WTC11 (cell line): Measurements from ENCODE around the gene KRT12. TPM values are rescaled to one million over a fixed set of nuclear protein-coding genes. Genes with fewer than 3 reads are reported as not detected.

ENCODE experiments used
- ATAC-seq: fragments of 200-7000 bp; cut with Tn5 transposase; 2 replicates; pipeline ENCODE4 v1.10.0; 2021; ENCODE audit warnings: mild to moderate bottlenecking, moderate library complexity
- CTCF ChIA-PET: fragments of 300-600 bp; sonication (Branson Sonifier 250); formaldehyde crosslinking; loops from one replicate; lab custom pipeline; 2021; ENCODE audit warnings: antibody characterized with exemption; lab: Charles Lee
- POLR2A ChIA-PET: fragments of 350-600 bp; sonication (Branson Sonifier 250); formaldehyde crosslinking; loops from one replicate; lab custom pipeline; 2021; ENCODE audit warnings: antibody characterized with exemption; lab: Charles Lee
- DNase-seq: peaks from one replicate; pipeline ENCODE4 v3.0.0; 2021; ENCODE audit warnings: low spot score
- H3K27ac Mint-ChIP-seq: 2 replicates; pipeline ENCODE4 v1.8.0; 2021; ENCODE audit warnings: mixed read lengths
- H3K27me3 Mint-ChIP-seq: 2 replicates; pipeline ENCODE4 v1.8.0; 2021; ENCODE audit warnings: low read depth, mild to moderate bottlenecking, moderate library complexity, mixed read lengths
- H3K36me3 Mint-ChIP-seq: 2 replicates; pipeline ENCODE4 v1.8.0; 2021; ENCODE audit warnings: mixed read lengths
- H3K4me1 Mint-ChIP-seq: 2 replicates; pipeline ENCODE4 v1.8.0; 2022; ENCODE audit warnings: mixed read lengths
- H3K4me3 Mint-ChIP-seq: 2 replicates; pipeline ENCODE4 v1.8.0; 2021; ENCODE audit warnings: mild to moderate bottlenecking, moderate library complexity, mixed read lengths
- H3K9me3 Mint-ChIP-seq: 2 replicates; pipeline ENCODE4 v1.8.0; 2021; ENCODE audit warnings: mixed read lengths
- ARID4B ChIP-seq: sonication (generic); formaldehyde crosslinking; IDR thresholded peaks from 2 replicates; pipeline ENCODE4 v1.8.0; 2023; ENCODE audit warnings: missing genetic modification reagents, mild to moderate bottlenecking, borderline replicate concordance
- CTCF ChIP-seq: fragments of 200-600 bp; IDR thresholded peaks from 2 replicates; pipeline ENCODE4 v1.8.0; 2022; ENCODE audit warnings: antibody characterized with exemption
- ERG ChIP-seq: fragments of 250-450 bp; sonication (Bioruptor Pico); IDR thresholded peaks from 2 replicates; pipeline ENCODE4 v1.8.0; 2021; ENCODE audit warnings: mild to moderate bottlenecking
- ESRRA ChIP-seq: sonication (generic); formaldehyde crosslinking; IDR thresholded peaks from 2 replicates; pipeline ENCODE4 v1.8.1; 2022; ENCODE audit warnings: mild to moderate bottlenecking, missing genetic modification reagents, borderline replicate concordance
- FOXP1 ChIP-seq: sonication (generic); formaldehyde crosslinking; IDR thresholded peaks from 2 replicates; pipeline ENCODE4 v1.8.0; 2022; ENCODE audit warnings: missing genetic modification reagents, mild to moderate bottlenecking, moderate library complexity, borderline replicate concordance
- IRF2 ChIP-seq: sonication (generic); formaldehyde crosslinking; IDR thresholded peaks from 2 replicates; pipeline ENCODE4 v1.8.0; 2022; ENCODE audit warnings: low read depth, missing genetic modification reagents, borderline replicate concordance
- JUN ChIP-seq: sonication (generic); formaldehyde crosslinking; IDR thresholded peaks from 2 replicates; pipeline ENCODE4 v1.8.0; 2023; ENCODE audit warnings: mild to moderate bottlenecking, missing genetic modification reagents
- SOX15 ChIP-seq: fragments of 250-450 bp; sonication (Bioruptor Pico); IDR thresholded peaks from 2 replicates; pipeline ENCODE4 v1.9.0; 2021; ENCODE audit warnings: mild to moderate bottlenecking
- SP1 ChIP-seq: sonication (generic); formaldehyde crosslinking; conservative IDR thresholded peaks from 2 replicates; pipeline ENCODE4 v1.8.1; 2022; ENCODE audit warnings: missing genetic modification reagents
- ZNF121 ChIP-seq: sonication (generic); formaldehyde crosslinking; IDR thresholded peaks from 2 replicates; pipeline ENCODE4 v1.8.0; 2023; ENCODE audit warnings: missing genetic modification reagents
- ZNF219 ChIP-seq: sonication (generic); formaldehyde crosslinking; IDR thresholded peaks from 2 replicates; pipeline ENCODE4 v1.8.0; 2023; ENCODE audit warnings: missing genetic modification reagents, mild to moderate bottlenecking, borderline replicate concordance
- total RNA-seq: library from RNA; stranded (reverse); gene quantifications from 3 replicates; pipeline ENCODE4 v1.2.3, GENCODE V29; 2021
- TF ChIP-seq, protein P1 (sequence below): sonication (generic); formaldehyde crosslinking; IDR thresholded peaks from 2 replicates; pipeline ENCODE4 v1.8.1; 2023; ENCODE audit warnings: mild to moderate bottlenecking, moderate library complexity, missing genetic modification reagents
- TF ChIP-seq, protein P2 (sequence below): fragments of 250-450 bp; sonication (Bioruptor Pico); IDR thresholded peaks from 2 replicates; pipeline ENCODE4 v2.1.2; 2022; ENCODE audit warnings: mild to moderate bottlenecking, moderate library complexity
- TF ChIP-seq, protein P3 (sequence below): sonication (generic); formaldehyde crosslinking; conservative IDR thresholded peaks from 2 replicates; pipeline ENCODE4 v1.8.1; 2022; ENCODE audit warnings: mild to moderate bottlenecking, missing genetic modification reagents
- TF ChIP-seq, protein P4 (sequence below): sonication (generic); formaldehyde crosslinking; IDR thresholded peaks from 2 replicates; pipeline ENCODE4 v1.8.1; 2023; ENCODE audit warnings: mild to moderate bottlenecking, missing genetic modification reagents
- TF ChIP-seq, protein P5 (sequence below): sonication (generic); formaldehyde crosslinking; IDR thresholded peaks from 2 replicates; pipeline ENCODE4 v1.8.1; 2023; ENCODE audit warnings: mild to moderate bottlenecking, missing genetic modification reagents, moderate library complexity

KRT12 gene
- total RNA-seq, 1 experiment from 2014 or later: not detected

- ChIA-PET CTCF (no interaction called here), POLR2A (no interaction called here)
- TF ChIP-seq, protein P1, sequence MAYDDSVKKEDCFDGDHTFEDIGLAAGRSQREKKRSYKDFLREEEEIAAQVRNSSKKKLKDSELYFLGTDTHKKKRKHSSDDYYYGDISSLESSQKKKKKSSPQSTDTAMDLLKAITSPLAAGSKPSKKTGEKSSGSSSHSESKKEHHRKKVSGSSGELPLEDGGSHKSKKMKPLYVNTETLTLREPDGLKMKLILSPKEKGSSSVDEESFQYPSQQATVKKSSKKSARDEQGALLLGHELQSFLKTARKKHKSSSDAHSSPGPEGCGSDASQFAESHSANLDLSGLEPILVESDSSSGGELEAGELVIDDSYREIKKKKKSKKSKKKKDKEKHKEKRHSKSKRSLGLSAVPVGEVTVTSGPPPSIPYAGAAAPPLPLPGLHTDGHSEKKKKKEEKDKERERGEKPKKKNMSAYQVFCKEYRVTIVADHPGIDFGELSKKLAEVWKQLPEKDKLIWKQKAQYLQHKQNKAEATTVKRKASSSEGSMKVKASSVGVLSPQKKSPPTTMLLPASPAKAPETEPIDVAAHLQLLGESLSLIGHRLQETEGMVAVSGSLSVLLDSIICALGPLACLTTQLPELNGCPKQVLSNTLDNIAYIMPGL: no peak
- TF ChIP-seq ERG (CRISPR knock-in tag): no peak
- TF ChIP-seq SOX15 (CRISPR knock-in tag): no peak
- no peak for TF ChIP-seq ESRRA
- TF ChIP-seq FOXP1 (CRISPR knock-in tag): no peak
- TF ChIP-seq, protein P2, sequence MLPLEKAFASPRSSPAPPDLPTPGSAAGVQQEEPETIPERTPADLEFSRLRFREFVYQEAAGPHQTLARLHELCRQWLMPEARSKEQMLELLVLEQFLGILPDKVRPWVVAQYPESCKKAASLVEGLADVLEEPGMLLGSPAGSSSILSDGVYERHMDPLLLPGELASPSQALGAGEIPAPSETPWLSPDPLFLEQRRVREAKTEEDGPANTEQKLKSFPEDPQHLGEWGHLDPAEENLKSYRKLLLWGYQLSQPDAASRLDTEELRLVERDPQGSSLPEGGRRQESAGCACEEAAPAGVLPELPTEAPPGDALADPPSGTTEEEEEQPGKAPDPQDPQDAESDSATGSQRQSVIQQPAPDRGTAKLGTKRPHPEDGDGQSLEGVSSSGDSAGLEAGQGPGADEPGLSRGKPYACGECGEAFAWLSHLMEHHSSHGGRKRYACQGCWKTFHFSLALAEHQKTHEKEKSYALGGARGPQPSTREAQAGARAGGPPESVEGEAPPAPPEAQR (CRISPR knock-in tag): no peak
- TF ChIP-seq IRF2 (CRISPR knock-in tag): no peak
- no peak for TF ChIP-seq CTCF
- no peaks in the 10 kb centered on the region for H3K9me3 Mint-ChIP-seq
- DNase-seq (no peak), ATAC-seq (no peak)
- peak overlapping the region; percentile 90 for H3K4me3 Mint-ChIP-seq
- H3K27ac Mint-ChIP-seq: no peak overlapping the region
- peaks cover 13% of the 10 kb centered on the region for H3K36me3 Mint-ChIP-seq
- peaks cover 14% of the 10 kb centered on the region for H3K4me1 Mint-ChIP-seq
- peaks cover 50% of the 10 kb centered on the region for H3K27me3 Mint-ChIP-seq
These were observed 49.8 kb downstream of the KRT12 start for GRCh38 chr17:40817103-40817682.

- DNase-seq (no peak), ATAC-seq (no peak)
- peaks cover 14% of the 10 kb centered on the region for H3K4me1 Mint-ChIP-seq
- peaks cover 54% of the 10 kb centered on the region for H3K27me3 Mint-ChIP-seq
- ChIA-PET POLR2A (no interaction called here), CTCF (no interaction called here)
- H3K27ac Mint-ChIP-seq: no peak overlapping the region
- no peaks in the 10 kb centered on the region for H3K9me3 Mint-ChIP-seq
- H3K4me3 Mint-ChIP-seq: no peak overlapping the region; the same call in 1 of the 2 replicates
- peaks cover 13% of the 10 kb centered on the region for H3K36me3 Mint-ChIP-seq
- TF ChIP-seq ZNF121 (CRISPR knock-in tag): no peak
- TF ChIP-seq, protein P2 (CRISPR knock-in tag): no peak
- no peak for TF ChIP-seq JUN
- no peak for TF ChIP-seq ARID4B (CRISPR knock-in tag)
- TF ChIP-seq, protein P3, sequence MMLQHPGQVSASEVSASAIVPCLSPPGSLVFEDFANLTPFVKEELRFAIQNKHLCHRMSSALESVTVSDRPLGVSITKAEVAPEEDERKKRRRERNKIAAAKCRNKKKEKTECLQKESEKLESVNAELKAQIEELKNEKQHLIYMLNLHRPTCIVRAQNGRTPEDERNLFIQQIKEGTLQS (CRISPR knock-in tag): no peak
- TF ChIP-seq SP1 (CRISPR knock-in tag): no peak
- TF ChIP-seq, protein P4, sequence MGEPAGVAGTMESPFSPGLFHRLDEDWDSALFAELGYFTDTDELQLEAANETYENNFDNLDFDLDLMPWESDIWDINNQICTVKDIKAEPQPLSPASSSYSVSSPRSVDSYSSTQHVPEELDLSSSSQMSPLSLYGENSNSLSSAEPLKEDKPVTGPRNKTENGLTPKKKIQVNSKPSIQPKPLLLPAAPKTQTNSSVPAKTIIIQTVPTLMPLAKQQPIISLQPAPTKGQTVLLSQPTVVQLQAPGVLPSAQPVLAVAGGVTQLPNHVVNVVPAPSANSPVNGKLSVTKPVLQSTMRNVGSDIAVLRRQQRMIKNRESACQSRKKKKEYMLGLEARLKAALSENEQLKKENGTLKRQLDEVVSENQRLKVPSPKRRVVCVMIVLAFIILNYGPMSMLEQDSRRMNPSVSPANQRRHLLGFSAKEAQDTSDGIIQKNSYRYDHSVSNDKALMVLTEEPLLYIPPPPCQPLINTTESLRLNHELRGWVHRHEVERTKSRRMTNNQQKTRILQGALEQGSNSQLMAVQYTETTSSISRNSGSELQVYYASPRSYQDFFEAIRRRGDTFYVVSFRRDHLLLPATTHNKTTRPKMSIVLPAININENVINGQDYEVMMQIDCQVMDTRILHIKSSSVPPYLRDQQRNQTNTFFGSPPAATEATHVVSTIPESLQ (CRISPR knock-in tag): no peak
- TF ChIP-seq ZNF219: no peak
- TF ChIP-seq, protein P5, sequence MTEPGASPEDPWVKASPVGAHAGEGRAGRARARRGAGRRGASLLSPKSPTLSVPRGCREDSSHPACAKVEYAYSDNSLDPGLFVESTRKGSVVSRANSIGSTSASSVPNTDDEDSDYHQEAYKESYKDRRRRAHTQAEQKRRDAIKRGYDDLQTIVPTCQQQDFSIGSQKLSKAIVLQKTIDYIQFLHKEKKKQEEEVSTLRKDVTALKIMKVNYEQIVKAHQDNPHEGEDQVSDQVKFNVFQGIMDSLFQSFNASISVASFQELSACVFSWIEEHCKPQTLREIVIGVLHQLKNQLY (CRISPR knock-in tag): no peak
These were observed 50.5 kb downstream of the KRT12 start for GRCh38 chr17:40816569-40816968.
